GM12874 (cell line): ENCODE results near the gene MGP.

Experiments used
- CTCF ChIP-seq: IDR thresholded peaks from 2 replicates; pipeline ENCODE4 v1.5.1; 2011; ENCODE audit warnings: low read depth, mild to moderate bottlenecking, control low read depth, low read length, moderate library complexity; ENCODE audit not compliant: insufficient read depth

The MGP gene

GRCh38 chr12:14845350-14845750, 40.3 kb downstream of the MGP start:
- TF ChIP-seq CTCF, result peak; percentile 50

- no peak for TF ChIP-seq CTCF
These were observed 41.3 kb downstream of the MGP start for GRCh38 chr12:14844401-14844800.

DNA sequence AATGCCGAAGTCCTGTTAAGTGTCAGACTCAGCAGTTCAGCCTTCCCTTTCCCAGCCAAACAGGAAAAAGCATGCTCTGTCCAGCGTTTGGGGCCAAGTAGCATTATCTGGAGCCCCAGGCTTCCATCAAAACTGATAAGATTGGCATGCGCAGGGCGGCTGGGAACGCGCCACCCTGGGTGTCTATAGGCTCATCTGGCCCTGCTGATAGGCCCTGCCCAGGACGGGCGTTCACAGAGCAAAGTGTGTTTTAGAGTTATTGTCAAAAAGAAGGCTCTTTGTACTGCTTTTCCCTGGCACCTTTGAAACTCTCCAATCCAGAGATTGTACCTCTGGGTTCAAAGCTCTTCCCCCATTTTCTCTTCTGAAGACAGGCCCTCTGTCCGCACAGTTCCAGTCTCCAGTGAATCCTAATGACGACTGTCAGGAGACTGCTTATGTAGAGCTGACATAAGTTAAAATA, 42.2 kb downstream of the MGP start, which contains the start of gene ART4:
ART4 (minus strand) TSS at position 102 of the 463 bp plus-strand sequence. CDS start 413 bp downstream, outside the sequence.
- no peak for TF ChIP-seq CTCF

- TF ChIP-seq CTCF, result no peak
These were observed 43.3 kb downstream of the MGP start for GRCh38 chr12:14842315-14842714.

GRCh38 chr12:14841761-14842160, 43.9 kb downstream of the MGP start:
- no peak for TF ChIP-seq CTCF

- TF ChIP-seq CTCF, result no peak
These were observed 45.0 kb downstream of the MGP start for GRCh38 chr12:14840616-14841015.

- TF ChIP-seq CTCF, result no peak
These were observed 46.4 kb downstream of the MGP start for GRCh38 chr12:14839262-14839661.
